GM12892 (cell line): ENCODE data around the gene BRD3OS.

Source experiments
- POLR2A ChIP-seq: IDR thresholded peaks from 2 replicates; pipeline ENCODE4 v1.6.1; 2011; ENCODE audit warnings: low read depth, low read length, control low read depth
- POLR2AphosphoS5 ChIP-seq: IDR thresholded peaks from 2 replicates; pipeline ENCODE4 v1.6.1; 2011; ENCODE audit warnings: low read depth, low read length, control low read depth

GRCh38 chr9:134029248-134030226 lies 4.3 kb downstream of the BRD3OS start:
- TF ChIP-seq POLR2A (no peak), POLR2AphosphoS5 (no peak)
